Fibroblast of mammary gland (primary cell): ENCODE measurements around the gene MSX1.

Experiments used
- DNase-seq: peaks from one replicate; pipeline ENCODE4 v3.0.0-alpha.2; 2010; ENCODE audit warnings: low read depth
- H3K4me3 ChIP-seq: 2 replicates; pipeline ENCODE4 v1.5.1; 2011; ENCODE audit warnings: low read depth, mild to moderate bottlenecking, low read length, moderate library complexity; ENCODE audit not compliant: control insufficient read depth
- CTCF ChIP-seq: conservative IDR thresholded peaks from 2 replicates; pipeline ENCODE4 v1.5.1; 2011; ENCODE audit warnings: low read depth, low read length, inconsistent platforms; ENCODE audit not compliant: control insufficient read depth, insufficient read depth

Gene MSX1

DNA sequence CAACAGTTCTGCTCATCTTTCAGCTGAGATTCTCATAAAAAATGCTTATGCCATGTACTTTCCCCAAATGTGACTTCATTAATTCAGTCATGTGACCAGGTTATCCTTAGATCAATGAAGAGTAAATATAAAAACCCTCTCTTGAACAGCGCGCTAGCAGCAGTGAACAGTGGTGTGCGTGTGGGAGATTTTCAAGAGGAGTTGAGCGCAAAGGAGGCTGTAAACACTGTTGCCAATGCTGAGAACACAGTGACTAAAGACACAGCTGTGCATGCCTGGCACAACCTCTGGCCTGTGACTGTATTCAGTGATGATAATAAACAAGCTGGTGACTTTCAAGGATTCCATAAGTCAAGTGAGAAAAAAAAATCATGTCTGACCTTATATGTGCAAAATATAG, 25.1 kb downstream of the MSX1 start:
- TF ChIP-seq CTCF: no peak
- DNase-seq: no peak
- H3K4me3 ChIP-seq: no peak overlapping the region

GRCh38 chr4:4887426-4887825, 28.0 kb downstream of the MSX1 start:
- H3K4me3 ChIP-seq: no peak overlapping the region
- no peak for TF ChIP-seq CTCF
- DNase-seq: no peak

DNA sequence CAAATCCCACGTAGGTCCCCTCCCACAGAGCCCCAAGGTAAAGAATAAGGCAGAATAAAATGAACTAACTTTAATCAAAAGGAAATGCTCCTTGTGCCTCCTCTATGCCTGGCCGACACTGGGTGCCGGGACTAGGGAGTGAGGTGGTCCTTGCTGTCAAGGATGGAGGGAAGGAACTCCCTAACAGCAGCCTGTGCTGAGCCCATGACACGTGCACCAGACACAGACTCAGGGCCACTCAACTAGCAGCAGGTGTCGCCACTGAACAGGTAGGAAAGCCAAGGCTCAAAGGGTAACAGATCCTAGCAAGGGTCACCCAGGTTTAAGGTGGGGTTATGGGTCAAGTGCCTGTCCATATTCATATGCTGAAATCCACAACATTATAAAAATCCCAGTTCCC, 29.2 kb downstream of the MSX1 start:
- DNase-seq: no peak
- no peak overlapping the region for H3K4me3 ChIP-seq
- no peak for TF ChIP-seq CTCF

DNA sequence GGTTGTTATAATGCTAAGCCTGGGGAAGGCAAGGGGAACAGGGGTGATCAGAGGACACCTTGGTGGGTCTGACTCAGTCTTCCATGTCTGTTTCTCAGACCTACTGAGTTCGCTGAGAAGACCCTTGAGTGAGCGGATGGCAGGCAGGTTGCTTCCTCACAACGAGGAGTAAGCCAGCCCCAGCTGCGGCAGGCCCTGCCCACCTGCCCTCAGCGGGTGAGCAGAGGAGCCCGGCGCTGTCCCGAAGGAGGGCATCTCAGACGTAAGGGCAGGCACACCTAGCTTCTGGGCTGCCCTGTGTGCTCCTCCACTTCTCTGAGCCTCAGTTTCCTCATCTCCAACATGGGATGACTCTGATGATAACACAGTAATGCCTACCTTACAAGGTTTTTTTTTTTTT, 30.3 kb downstream of the MSX1 start:
- H3K4me3 ChIP-seq: no peak overlapping the region
- DNase-seq: no peak
- no peak for TF ChIP-seq CTCF

DNA sequence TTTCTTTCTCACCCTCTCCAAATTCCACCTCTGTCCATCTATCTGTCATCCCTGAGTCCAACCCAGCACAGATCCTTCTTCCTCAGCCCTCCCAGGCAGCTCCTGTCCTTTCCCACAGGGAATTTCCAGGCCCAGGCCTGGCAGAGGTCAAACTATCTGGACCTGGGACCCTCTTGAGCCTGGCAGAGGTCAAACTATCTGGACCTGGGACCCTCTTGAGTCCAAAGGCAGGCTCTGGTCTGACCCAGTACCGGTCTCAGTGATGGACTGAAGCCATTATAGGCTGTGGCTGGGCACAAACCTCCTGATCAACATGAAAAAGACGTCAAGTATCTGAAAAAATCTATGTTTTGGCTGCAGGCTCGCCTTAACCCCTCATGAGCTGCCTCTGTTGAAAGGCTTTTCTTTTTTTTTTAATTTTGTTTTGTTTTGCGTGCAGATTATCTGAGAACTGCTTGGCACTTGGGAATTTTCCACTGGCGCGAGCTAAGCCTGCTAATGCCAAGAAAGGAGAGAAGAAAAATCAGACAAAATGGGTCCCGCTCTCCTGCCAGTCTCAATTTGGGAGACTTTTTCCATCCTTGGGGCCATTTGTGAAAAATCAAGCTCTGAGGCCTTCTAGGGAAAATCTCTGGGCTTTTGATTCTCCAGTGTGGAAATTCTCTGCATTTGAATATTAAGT, 31.2 kb downstream of the MSX1 start:
- H3K4me3 ChIP-seq: no peak overlapping the region
- TF ChIP-seq CTCF: no peak
- no peak for DNase-seq

DNA sequence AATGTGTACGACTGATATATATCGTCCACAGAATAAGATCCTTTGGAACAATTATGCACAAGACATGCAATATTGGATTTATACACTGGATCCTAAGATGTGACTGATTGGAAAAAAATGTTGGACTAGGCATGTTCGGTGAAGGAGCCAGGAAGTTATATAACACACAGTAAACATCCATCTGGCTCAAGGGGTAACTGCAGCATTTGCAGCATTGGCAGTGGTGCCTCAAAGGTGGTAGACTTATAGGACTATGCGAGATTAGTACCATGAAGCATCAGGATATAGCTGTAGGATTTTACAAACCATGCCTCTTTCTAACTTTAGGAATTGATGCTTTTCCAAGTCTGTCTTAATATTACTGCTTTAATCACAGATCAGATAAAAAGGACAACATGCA, 34.3 kb downstream of the MSX1 start:
- H3K4me3 ChIP-seq: no peak overlapping the region
- TF ChIP-seq CTCF: no peak
- DNase-seq: no peak
